HG02610 (cell line): ENCODE data around the gene KSR2.

Experiments
- ATAC-seq: cut with Tn5 transposase; IDR thresholded peaks from one replicate; pipeline ENCODE4 v1.9.1; 2021; ENCODE audit warnings: mild to moderate bottlenecking, moderate library complexity; ENCODE audit not compliant: unreplicated experiment

Gene KSR2

GRCh38 chr12:117473856-117474255 lies 494.9 kb downstream of the KSR2 start:
- ATAC-seq = no peak

GRCh38 chr12:117472983-117473382 lies 495.8 kb downstream of the KSR2 start:
- no peak for ATAC-seq

GRCh38 chr12:117470804-117471203 lies 498.0 kb downstream of the KSR2 start:
- ATAC-seq = no peak

GRCh38 chr12:117469883-117470483 lies 498.8 kb downstream of the KSR2 start:
- ATAC-seq = no peak

- no peak for ATAC-seq
Observed at GRCh38 chr12:117468016-117468415, 500.8 kb downstream of the KSR2 start.

- no peak for ATAC-seq
Observed at GRCh38 chr12:117467588-117467987, 501.2 kb downstream of the KSR2 start.

GRCh38 chr12:117466677-117467362 lies 502.0 kb downstream of the KSR2 start:
- ATAC-seq = no peak

- no peak for ATAC-seq
Observed at GRCh38 chr12:117461732-117462131, 507.1 kb downstream of the KSR2 start.

- ATAC-seq = no peak
Observed at GRCh38 chr12:117459229-117459628, 509.6 kb downstream of the KSR2 start.

- no peak for ATAC-seq
Observed at GRCh38 chr12:117457189-117457588, 511.6 kb downstream of the KSR2 start.

- no peak for ATAC-seq
Observed at GRCh38 chr12:117456076-117456475, 512.7 kb downstream of the KSR2 start.

GRCh38 chr12:117453961-117454360 lies 514.8 kb downstream of the KSR2 start:
- no peak for ATAC-seq

GRCh38 chr12:117452112-117452511 lies 516.7 kb downstream of the KSR2 start:
- ATAC-seq = no peak

GRCh38 chr12:117450209-117450608 lies 518.6 kb downstream of the KSR2 start:
- ATAC-seq = no peak

GRCh38 chr12:117447665-117448366 lies 521.0 kb downstream of the KSR2 start:
- ATAC-seq = no peak

GRCh38 chr12:117444781-117445180 lies 524.0 kb downstream of the KSR2 start:
- ATAC-seq = no peak

GRCh38 chr12:117441751-117442150 lies 527.0 kb downstream of the KSR2 start:
- no peak for ATAC-seq

GRCh38 chr12:117440384-117440783 lies 528.4 kb downstream of the KSR2 start:
- no peak for ATAC-seq

- ATAC-seq = no peak
Observed at GRCh38 chr12:117439531-117440001, 529.2 kb downstream of the KSR2 start.

GRCh38 chr12:117438809-117439208 lies 530.0 kb downstream of the KSR2 start:
- no peak for ATAC-seq

GRCh38 chr12:117437516-117438255 lies 531.1 kb downstream of the KSR2 start:
- no peak for ATAC-seq
